Thyroid gland (tissue), 4 donors: ENCODE results near the gene TYSND1. TPM values are rescaled to one million over a fixed set of nuclear protein-coding genes. Genes with fewer than 3 reads are reported as not detected.

ENCODE experiments used
- DNase-seq, 2 donors: peaks; one replicate each; pipeline ENCODE4 v3.0.0-alpha.2; 2019
- H3K27ac ChIP-seq, 3 donors: fragments of 200-600 bp; sonication (generic); 1 replicate in 2 of 3; 2 replicates in 1 of 3; pipeline ENCODE4 v1.5.1; 2016 to 2019; ENCODE audit warnings: mild to moderate bottlenecking in 1 of 3, moderate library complexity in 1 of 3
- H3K27me3 ChIP-seq: fragments of 200-600 bp; sonication (generic); one replicate; pipeline ENCODE4 v1.5.1; 2019
- H3K36me3 ChIP-seq, 2 donors: fragments of 200-600 bp; sonication (generic); one replicate each; pipeline ENCODE4 v1.5.1; 2016 to 2019
- H3K4me1 ChIP-seq, 2 donors: fragments of 200-600 bp; sonication (generic); one replicate each; pipeline ENCODE4 v1.5.1; 2017 to 2019
- H3K4me3 ChIP-seq, 3 donors: fragments of 200-600 bp; sonication (generic); replicated peaks in 1 of 3; 1 replicate in 2 of 3; 2 replicates in 1 of 3; pipeline ENCODE4 v1.5.1; 2016; ENCODE audit warnings: mild to moderate bottlenecking in 1 of 3
- H3K9me3 ChIP-seq: fragments of 200-600 bp; sonication (generic); one replicate; pipeline ENCODE4 v1.5.1; 2017
- POLR2A ChIP-seq, 2 donors: fragments of 450-650 bp; IDR thresholded peaks; one replicate each; pipeline ENCODE4 v1.6.1; 2017; ENCODE audit warnings: antibody characterized with exemption in 2 of 2, mild to moderate bottlenecking in 2 of 2, moderate library complexity in 1 of 2
- WGBS, 2 donors: methylation state at CpG; one replicate each; pipeline ENCODE4 v1.1.5; 2017; 5-methylcytosine and 5-hydroxymethylcytosine counted together
- intact Hi-C: fragments of 100-400 bp; cut with DNase I; formaldehyde crosslinking; loops from one replicate; pipeline ENCODE4 v1.15.1; 2023
- total RNA-seq, 4 donors: library from RNA; depleted of rRNA; stranded (reverse); fragments of >200 nt; gene quantifications; one replicate each; pipeline ENCODE4 v1.2.3, GENCODE V29; 2016
- TF ChIP-seq, protein P1 (sequence below), 6 experiments: fragments of 200-600 bp in 3 of 6; fragments of 450-650 bp in 3 of 6; sonication (generic) in 3 of 6; IDR thresholded peaks; one replicate each; pipeline ENCODE4 v1.5.1; 2016 to 2019; ENCODE audit warnings: antibody characterized with exemption in 6 of 6, mild to moderate bottlenecking in 2 of 6, inconsistent platforms in 1 of 6, moderate library complexity in 1 of 6

Gene TYSND1
- total RNA-seq, 4 donors from 2014 or later: 17.1 to 31.2 (median 25.1) TPM

DNA sequence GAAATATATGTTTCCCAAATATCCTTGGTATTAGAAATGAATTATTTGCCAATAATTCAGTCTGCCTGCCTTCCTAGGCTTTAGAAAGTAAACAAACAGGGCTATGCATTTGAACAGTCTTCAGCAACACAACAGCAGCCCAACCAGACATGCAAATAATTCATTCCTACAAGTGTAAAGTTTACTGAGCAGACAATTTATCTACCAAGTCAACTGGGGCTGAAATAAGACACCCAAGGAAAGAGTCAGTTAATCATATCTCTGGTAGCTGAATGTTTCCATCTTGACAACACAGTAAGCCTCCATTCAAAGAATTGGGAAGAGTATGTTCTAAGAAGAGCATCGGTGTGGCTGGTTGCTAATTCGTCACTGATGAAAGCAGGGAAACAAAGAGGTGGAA is 52.2 kb downstream of the TYSND1 start:
- H3K4me1 ChIP-seq: no peaks in the 10 kb centered on the region
- no peak overlapping the region for H3K4me3 ChIP-seq
- no peak overlapping the region for H3K27ac ChIP-seq
- no peaks in the 10 kb centered on the region for H3K27me3 ChIP-seq
- H3K36me3 ChIP-seq: peaks cover 0 to 5% of the 10 kb centered on the region in 2 donors
- TF ChIP-seq POLR2A (IDR thresholded peaks at IDR 0.05): no peak
- TF ChIP-seq, protein P1, sequence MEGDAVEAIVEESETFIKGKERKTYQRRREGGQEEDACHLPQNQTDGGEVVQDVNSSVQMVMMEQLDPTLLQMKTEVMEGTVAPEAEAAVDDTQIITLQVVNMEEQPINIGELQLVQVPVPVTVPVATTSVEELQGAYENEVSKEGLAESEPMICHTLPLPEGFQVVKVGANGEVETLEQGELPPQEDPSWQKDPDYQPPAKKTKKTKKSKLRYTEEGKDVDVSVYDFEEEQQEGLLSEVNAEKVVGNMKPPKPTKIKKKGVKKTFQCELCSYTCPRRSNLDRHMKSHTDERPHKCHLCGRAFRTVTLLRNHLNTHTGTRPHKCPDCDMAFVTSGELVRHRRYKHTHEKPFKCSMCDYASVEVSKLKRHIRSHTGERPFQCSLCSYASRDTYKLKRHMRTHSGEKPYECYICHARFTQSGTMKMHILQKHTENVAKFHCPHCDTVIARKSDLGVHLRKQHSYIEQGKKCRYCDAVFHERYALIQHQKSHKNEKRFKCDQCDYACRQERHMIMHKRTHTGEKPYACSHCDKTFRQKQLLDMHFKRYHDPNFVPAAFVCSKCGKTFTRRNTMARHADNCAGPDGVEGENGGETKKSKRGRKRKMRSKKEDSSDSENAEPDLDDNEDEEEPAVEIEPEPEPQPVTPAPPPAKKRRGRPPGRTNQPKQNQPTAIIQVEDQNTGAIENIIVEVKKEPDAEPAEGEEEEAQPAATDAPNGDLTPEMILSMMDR (IDR thresholded peaks at IDR 0.05): no peak
- WGBS, 2 donors: 90 to 92% methylated on average over 2 of the region's 2 CpGs
- DNase-seq: no peak
- no peaks in the 10 kb centered on the region for H3K9me3 ChIP-seq
- intact Hi-C loops: no loop called here

DNA sequence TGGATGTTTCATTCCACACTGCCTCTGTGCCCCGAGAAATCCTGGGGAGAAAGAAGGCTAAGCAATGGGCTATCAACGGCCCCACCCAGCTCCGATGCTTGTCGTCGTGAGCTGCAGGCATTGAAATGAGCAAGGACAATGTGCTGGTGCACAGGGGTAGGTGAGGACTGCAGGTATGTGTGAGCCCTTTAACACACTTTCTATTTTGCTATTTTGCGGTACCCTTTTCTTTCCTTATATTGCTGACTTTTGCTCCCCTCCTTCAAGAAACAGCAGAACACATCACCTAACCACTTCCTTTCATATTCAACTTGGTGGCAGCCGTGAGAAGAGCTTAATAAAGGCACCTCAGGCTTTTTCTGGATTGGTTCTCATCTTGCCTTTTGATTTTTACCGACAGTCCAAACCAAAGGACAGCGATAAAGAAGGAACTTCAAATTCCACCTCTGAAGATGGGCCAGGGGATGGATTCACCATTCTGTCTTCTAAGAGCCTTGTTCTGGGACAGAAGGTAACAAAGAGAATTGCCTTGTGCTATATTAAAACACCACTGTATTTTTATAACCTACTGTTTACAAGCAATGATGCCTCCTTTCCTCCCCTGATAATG is 53.1 kb downstream of the TYSND1 start:
- intact Hi-C loops: no loop called here
- Histone ChIP-seq H3K4me3 (no peak overlapping the region), H3K36me3 (no peaks in the 10 kb centered on the region), H3K9me3 (no peaks in the 10 kb centered on the region), H3K27me3 (no peaks in the 10 kb centered on the region), H3K4me1 (no peaks in the 10 kb centered on the region), H3K27ac (no peak overlapping the region)
- TF ChIP-seq, protein P1 (IDR thresholded peaks at IDR 0.05): no peak
- no peak for TF ChIP-seq POLR2A (IDR thresholded peaks at IDR 0.05)
- no peak for DNase-seq
- WGBS, 2 donors: 90 to 93% methylated on average over 9 of the region's 9 CpGs

DNA sequence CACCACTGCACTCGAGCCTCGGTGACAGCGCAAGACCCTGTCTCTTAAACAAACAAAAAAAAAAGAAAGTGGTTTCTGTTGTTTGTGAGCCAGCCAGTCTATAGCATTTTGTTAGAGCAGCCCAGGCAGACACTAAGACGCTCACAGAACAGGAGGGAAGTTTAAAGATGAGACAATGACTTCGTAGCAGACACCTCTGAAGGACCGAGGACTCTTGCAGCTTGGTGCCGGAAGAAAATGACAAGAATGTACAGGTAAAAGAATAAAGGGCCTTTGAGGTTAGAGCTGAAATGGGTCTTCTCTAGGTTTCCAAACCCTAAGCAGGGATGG is 54.1 kb downstream of the TYSND1 start:
- TF ChIP-seq POLR2A (IDR thresholded peaks at IDR 0.05): no peak
- TF ChIP-seq, protein P1 (IDR thresholded peaks at IDR 0.05): no peak
- Histone ChIP-seq H3K27me3 (no peaks in the 10 kb centered on the region), H3K27ac (no peak overlapping the region), H3K4me1 (no peaks in the 10 kb centered on the region), H3K36me3 (no peaks in the 10 kb centered on the region), H3K4me3 (no peak overlapping the region), H3K9me3 (no peaks in the 10 kb centered on the region)
- intact Hi-C loops: no loop called here
- no peak for DNase-seq
- WGBS, 2 donors: 89 to 90% methylated on average over 7 of the region's 7 CpGs

DNA sequence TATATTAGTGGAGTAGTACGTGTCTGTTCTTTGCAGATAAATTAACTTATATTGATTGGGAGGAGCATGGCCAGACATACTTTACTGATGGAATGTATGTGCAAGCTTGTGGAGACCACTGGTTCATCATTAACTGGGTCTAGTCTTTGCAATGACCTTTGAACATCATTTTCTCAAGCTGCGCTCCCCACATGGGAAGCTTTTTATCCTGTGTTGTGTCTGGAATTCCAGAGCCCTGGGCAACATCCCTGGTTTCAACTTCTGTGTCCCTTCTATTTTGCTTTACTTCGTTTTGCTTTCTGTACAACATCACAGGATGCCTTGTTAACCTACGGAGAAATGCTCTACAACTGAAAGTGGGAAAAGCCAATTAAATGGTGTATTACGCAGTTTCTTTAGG is 55.5 kb downstream of the TYSND1 start:
- TF ChIP-seq POLR2A (IDR thresholded peaks at IDR 0.05): no peak
- TF ChIP-seq, protein P1 (IDR thresholded peaks at IDR 0.05): no peak
- WGBS, 2 donors: 95 to 98% methylated on average over 5 of the region's 5 CpGs
- no peaks in the 10 kb centered on the region for H3K9me3 ChIP-seq

DNA sequence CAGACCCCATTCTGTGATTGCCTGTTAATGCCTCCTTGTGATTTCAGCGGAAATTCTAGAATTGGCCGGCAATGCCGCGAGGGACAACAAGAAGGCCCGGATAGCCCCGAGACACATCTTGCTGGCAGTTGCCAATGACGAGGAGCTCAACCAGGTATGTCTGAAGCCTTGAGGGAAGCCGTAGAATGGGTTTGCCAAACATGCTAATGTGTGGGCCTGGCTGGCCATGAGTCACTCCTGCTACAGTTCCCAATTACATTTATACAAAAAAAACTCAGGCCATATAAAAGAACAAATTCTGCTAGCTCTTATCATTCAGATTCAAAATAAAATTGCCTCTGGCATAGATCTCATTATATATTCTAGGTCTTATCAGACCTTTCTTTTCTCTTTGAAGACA is 56.5 kb downstream of the TYSND1 start:
- intact Hi-C loops: no loop called here
- Histone ChIP-seq H3K9me3 (no peaks in the 10 kb centered on the region), H3K4me1 (no peaks in the 10 kb centered on the region), H3K27me3 (no peaks in the 10 kb centered on the region), H3K36me3 (no peaks in the 10 kb centered on the region), H3K27ac (no peak overlapping the region), H3K4me3 (no peak overlapping the region)
- WGBS, 2 donors: 94 to 96% methylated on average over 8 of the region's 8 CpGs
- no peak for DNase-seq
- TF ChIP-seq, protein P1 (IDR thresholded peaks at IDR 0.05): no peak
- TF ChIP-seq POLR2A (IDR thresholded peaks at IDR 0.05): no peak

More for the DNA sequence above, 55.5 kb downstream of the TYSND1 start:
- H3K4me3 ChIP-seq: no peak overlapping the region
- no peaks in the 10 kb centered on the region for H3K36me3 ChIP-seq
- H3K27ac ChIP-seq: no peak overlapping the region
- H3K4me1 ChIP-seq: no peaks in the 10 kb centered on the region
- DNase-seq: no peak
- no peaks in the 10 kb centered on the region for H3K27me3 ChIP-seq
- intact Hi-C loops: no loop called here
